Measurements from ENCODE around the gene TBCK. TPM values are rescaled to one million over a fixed set of nuclear protein-coding genes. Genes with fewer than 3 reads are reported as not detected.

Gene TBCK
- total and polyA plus RNA-seq, 2 donors (not counting 1 experiment from before 2014, with no cell fraction given), result 17.5 to 86.1 TPM

DNA sequence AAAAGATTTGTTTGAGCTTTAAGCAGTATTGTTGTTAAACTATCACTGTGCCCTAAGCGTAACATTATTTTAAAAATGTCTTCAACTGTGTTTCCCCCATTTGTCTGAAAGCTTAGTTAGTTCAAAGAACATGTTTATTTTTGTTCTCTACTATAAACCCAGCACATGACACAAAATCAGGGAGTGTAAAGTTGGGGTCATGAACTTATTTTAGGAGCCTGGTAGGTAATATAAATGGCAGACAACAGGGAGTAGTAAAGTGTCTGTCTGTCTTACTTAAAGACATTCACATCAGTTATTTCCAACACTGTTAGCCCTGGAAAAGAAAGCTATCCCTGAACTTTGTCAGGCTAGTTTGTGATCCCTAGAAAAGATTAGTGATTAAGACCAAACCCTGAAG is 4.2 kb upstream of the TBCK start:
- H3K4me1 Mint-ChIP-seq, result peaks cover 12% of the 10 kb centered on the region

DNA sequence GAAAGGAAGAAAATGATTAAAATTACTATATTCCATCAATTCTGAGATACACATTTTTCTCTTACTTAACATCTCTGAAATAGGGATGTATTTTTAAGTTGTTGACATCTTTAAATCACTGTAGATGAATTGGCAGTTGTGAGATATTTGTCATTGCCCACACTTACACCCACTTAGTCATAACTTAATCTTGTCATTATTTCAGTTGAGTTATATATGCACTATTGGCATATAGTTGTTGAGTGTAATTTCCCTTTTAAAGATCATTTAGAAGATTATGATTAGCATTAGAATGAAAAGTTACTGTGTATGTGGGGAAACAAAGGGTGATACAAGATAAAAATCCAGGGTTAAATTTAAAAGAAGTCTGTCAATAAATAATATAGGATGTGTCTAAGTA is 2.5 kb upstream of the TBCK start:
- Histone ChIP-seq H3K4me1 (ENCODE audit: control insufficient read depth in 2 of 2, insufficient read depth in 2 of 2, low read length in 2 of 2) (peaks cover 19 to 26% of the 10 kb centered on the region in 2 donors), H3K36me3 (replicated peaks in 1 of 2; ENCODE audit: control extremely low read depth in 1 of 2, control insufficient read depth in 1 of 2, extremely low read depth in 1 of 2, insufficient read depth in 2 of 2, low read length in 1 of 2) (peaks cover 0 to 4% of the 10 kb centered on the region in 2 experiments), H3K9ac (ENCODE audit: low read length) (no peak overlapping the region), H2AFZ (ENCODE audit: insufficient read depth, low read depth, low read length, poor library complexity, severe bottlenecking) (no peak overlapping the region), H3K79me2 (ENCODE audit: control insufficient read depth, insufficient read depth, low read length) (peaks cover 82% of the 10 kb centered on the region), H3K27ac (ENCODE audit: low read length in 2 of 2) (peak overlapping the region in 1 of 2 donors; percentile 7), H3K4me2 (replicated peaks; ENCODE audit: low read depth, low read length, poor library complexity, severe bottlenecking) (no peak overlapping the region), H3K27me3 (replicated peaks in 1 of 4; ENCODE audit: control extremely low read depth in 1 of 4, control insufficient read depth in 3 of 4, insufficient read depth in 4 of 4, low read length in 3 of 4) (no peaks in the 10 kb centered on the region), H4K20me1 (ENCODE audit: control insufficient read depth, insufficient read depth, low read length, poor library complexity, severe bottlenecking) (no peaks in the 10 kb centered on the region), H3K4me3 (ENCODE audit: control extremely low read depth in 1 of 5, extremely low read depth in 1 of 5, insufficient read depth in 1 of 5, low read depth in 2 of 5, low read length in 4 of 5) (no peak overlapping the region), H3K9me3 (ENCODE audit: control extremely low read depth in 1 of 3, control insufficient read depth in 2 of 3, insufficient read depth in 1 of 3, low read length in 2 of 3) (peaks cover 0 to 8% (median 0%) of the 10 kb centered on the region in 3 donors)
- Mint-ChIP-seq H3K4me3 (no peak overlapping the region), H3K27me3 (no peaks in the 10 kb centered on the region), H3K9me3 (ENCODE audit: insufficient read depth) (no peaks in the 10 kb centered on the region), H3K27ac (no peak overlapping the region), H3K4me1 (peaks cover 23% of the 10 kb centered on the region)
- intact Hi-C loops (cut with micrococcal nuclease), result loop anchor here (5.0 to 10.0 kb wide), 3 partner anchors 1171 to 1666 kb away; partner anchors contain the start of genes CYP2U1, HADH and TET2
- ATAC-seq (ENCODE audit: low read depth) (no peak), DNase-seq (no peak)
- ChIA-PET POLR2A (no interaction called here), CTCF (interaction anchor here (1.9 kb wide), 1 partner anchor 10 kb away, joined by 13 read pairs; no protein-coding TSS in a partner anchor)
- TF ChIP-seq EZH2 (IDR thresholded peaks at IDR 0.05; ENCODE audit: borderline replicate concordance, insufficient read depth, low read depth, low read length, poor library complexity, severe bottlenecking), result no peak
- TF ChIP-seq, protein P1, sequence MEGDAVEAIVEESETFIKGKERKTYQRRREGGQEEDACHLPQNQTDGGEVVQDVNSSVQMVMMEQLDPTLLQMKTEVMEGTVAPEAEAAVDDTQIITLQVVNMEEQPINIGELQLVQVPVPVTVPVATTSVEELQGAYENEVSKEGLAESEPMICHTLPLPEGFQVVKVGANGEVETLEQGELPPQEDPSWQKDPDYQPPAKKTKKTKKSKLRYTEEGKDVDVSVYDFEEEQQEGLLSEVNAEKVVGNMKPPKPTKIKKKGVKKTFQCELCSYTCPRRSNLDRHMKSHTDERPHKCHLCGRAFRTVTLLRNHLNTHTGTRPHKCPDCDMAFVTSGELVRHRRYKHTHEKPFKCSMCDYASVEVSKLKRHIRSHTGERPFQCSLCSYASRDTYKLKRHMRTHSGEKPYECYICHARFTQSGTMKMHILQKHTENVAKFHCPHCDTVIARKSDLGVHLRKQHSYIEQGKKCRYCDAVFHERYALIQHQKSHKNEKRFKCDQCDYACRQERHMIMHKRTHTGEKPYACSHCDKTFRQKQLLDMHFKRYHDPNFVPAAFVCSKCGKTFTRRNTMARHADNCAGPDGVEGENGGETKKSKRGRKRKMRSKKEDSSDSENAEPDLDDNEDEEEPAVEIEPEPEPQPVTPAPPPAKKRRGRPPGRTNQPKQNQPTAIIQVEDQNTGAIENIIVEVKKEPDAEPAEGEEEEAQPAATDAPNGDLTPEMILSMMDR (IDR thresholded peaks at IDR 0.05), result no peak

More for the DNA sequence above, 4.2 kb upstream of the TBCK start:
- no peak overlapping the region for H2AFZ ChIP-seq (ENCODE audit: insufficient read depth, low read depth, low read length, poor library complexity, severe bottlenecking)
- peaks cover 0 to 4% of the 10 kb centered on the region in 2 experiments for H3K36me3 ChIP-seq (replicated peaks in 1 of 2; ENCODE audit: control extremely low read depth in 1 of 2, control insufficient read depth in 1 of 2, extremely low read depth in 1 of 2, insufficient read depth in 2 of 2, low read length in 1 of 2)
- POLR2A ChIA-PET, result no interaction called here
- no peak overlapping the region for H3K4me3 ChIP-seq (ENCODE audit: control extremely low read depth in 1 of 5, extremely low read depth in 1 of 5, insufficient read depth in 1 of 5, low read depth in 2 of 5, low read length in 4 of 5)
- H3K4me2 ChIP-seq (replicated peaks; ENCODE audit: low read depth, low read length, poor library complexity, severe bottlenecking), result no peak overlapping the region
- Mint-ChIP-seq H3K27me3 (no peaks in the 10 kb centered on the region), H3K4me3 (no peak overlapping the region), H3K27ac (no peak overlapping the region), H3K9me3 (ENCODE audit: insufficient read depth) (no peaks in the 10 kb centered on the region)
- no CpG with 5 or more reads among the region's 1 CpG for WGBS (ENCODE audit: insufficient coverage)
- no peak for ATAC-seq (ENCODE audit: low read depth)
- H3K4me1 ChIP-seq (ENCODE audit: control insufficient read depth in 2 of 2, insufficient read depth in 2 of 2, low read length in 2 of 2), result peaks cover 12 to 19% of the 10 kb centered on the region in 2 donors
- no peaks in the 10 kb centered on the region for H3K27me3 ChIP-seq (replicated peaks in 1 of 4; ENCODE audit: control extremely low read depth in 1 of 4, control insufficient read depth in 3 of 4, insufficient read depth in 4 of 4, low read length in 3 of 4)
- no peak overlapping the region for H3K27ac ChIP-seq (ENCODE audit: low read length in 2 of 2)
- H3K9me3 ChIP-seq (ENCODE audit: control extremely low read depth in 1 of 3, control insufficient read depth in 2 of 3, insufficient read depth in 1 of 3, low read length in 2 of 3), result peaks cover 0 to 8% (median 0%) of the 10 kb centered on the region in 3 donors
- H4K20me1 ChIP-seq (ENCODE audit: control insufficient read depth, insufficient read depth, low read length, poor library complexity, severe bottlenecking), result no peaks in the 10 kb centered on the region
- DNase-seq, result no peak
- no peak for TF ChIP-seq EZH2 (IDR thresholded peaks at IDR 0.05; ENCODE audit: borderline replicate concordance, insufficient read depth, low read depth, low read length, poor library complexity, severe bottlenecking)
- TF ChIP-seq, protein P1 (IDR thresholded peaks at IDR 0.05), result no peak
- intact Hi-C loops (cut with micrococcal nuclease), result no loop called here
- no peak overlapping the region for H3K9ac ChIP-seq (ENCODE audit: low read length)
- CTCF ChIA-PET, result interaction anchor here (1.0 to 1.9 kb wide), 2 partner anchors 8 to 9 kb away, joined by 6 to 13 read pairs; no protein-coding TSS in a partner anchor
- H3K79me2 ChIP-seq (ENCODE audit: control insufficient read depth, insufficient read depth, low read length), result peaks cover 67% of the 10 kb centered on the region

Data from B cell (primary cell).